Right lobe of liver (tissue), 4 donors: ENCODE measurements around the gene C1R.

Experiments
- POLR2A ChIP-seq: fragments of 450-650 bp; IDR thresholded peaks from one replicate; pipeline ENCODE4 v1.6.1; 2017; ENCODE audit warnings: antibody characterized with exemption, mild to moderate bottlenecking
- TF ChIP-seq, protein P1 (sequence below), 4 donors: fragments of 200-600 bp in 3 of 4; fragments of 450-650 bp in 1 of 4; IDR thresholded peaks; one replicate each; pipeline versions ENCODE4 v1.5.1 to v1.8.0; 2016 to 2022; ENCODE audit warnings: antibody characterized with exemption in 4 of 4, mild to moderate bottlenecking in 2 of 4
- donor health status: DM: no; HTN: no; CAD: no.
- donor health status: DM: no; HTN: no; CAD: no.
- donor health status: DM: no; HTN: yes; CAD: no.

DNA sequence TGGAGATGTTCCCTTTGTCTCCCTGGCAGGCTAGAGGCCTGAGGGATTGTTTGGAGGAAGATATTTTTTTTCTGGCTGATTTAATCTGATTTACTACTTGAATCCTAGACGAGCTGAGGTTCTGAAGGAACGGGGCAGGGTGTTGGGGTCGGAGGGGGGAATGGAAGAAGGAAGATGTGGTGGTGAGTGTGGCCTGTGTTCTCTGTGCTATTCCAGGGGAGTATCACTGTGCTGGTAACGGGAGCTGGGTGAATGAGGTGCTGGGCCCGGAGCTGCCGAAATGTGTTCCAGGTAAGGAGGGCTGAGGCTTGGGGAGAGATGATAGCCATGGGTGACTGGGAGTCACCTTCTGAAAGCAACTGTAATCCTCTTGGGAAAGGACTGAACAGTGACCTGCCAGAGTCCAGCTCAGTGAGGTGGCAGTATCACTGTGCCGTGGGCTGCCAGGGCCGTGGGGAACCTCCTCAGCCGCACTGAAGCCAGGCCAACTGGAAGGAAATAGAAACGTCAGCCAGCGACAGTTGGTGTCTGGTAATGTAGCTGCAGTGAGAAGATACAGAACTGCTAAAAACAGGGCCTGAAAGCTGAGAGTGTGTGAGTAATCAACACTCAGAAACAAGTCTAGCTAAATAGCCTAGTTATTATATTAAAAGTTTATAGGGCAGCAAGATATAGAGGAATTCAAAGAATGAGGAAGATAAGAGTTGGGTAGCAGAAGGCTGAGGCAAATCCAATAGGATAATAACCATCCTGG, 23.8 kb downstream of the C1R start:
- no peak for TF ChIP-seq POLR2A
- TF ChIP-seq, protein P1, sequence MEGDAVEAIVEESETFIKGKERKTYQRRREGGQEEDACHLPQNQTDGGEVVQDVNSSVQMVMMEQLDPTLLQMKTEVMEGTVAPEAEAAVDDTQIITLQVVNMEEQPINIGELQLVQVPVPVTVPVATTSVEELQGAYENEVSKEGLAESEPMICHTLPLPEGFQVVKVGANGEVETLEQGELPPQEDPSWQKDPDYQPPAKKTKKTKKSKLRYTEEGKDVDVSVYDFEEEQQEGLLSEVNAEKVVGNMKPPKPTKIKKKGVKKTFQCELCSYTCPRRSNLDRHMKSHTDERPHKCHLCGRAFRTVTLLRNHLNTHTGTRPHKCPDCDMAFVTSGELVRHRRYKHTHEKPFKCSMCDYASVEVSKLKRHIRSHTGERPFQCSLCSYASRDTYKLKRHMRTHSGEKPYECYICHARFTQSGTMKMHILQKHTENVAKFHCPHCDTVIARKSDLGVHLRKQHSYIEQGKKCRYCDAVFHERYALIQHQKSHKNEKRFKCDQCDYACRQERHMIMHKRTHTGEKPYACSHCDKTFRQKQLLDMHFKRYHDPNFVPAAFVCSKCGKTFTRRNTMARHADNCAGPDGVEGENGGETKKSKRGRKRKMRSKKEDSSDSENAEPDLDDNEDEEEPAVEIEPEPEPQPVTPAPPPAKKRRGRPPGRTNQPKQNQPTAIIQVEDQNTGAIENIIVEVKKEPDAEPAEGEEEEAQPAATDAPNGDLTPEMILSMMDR (IDR thresholded peaks at IDR 0.05): no peak
